Stimulated activated CD4-positive, alpha-beta T cell treated with anti-CD3 and anti-CD28 coated beads, TNF-alpha, amount 100 ng/mL, for 4 hours (primary cell): ENCODE results near the gene MPZL1.

Experiments used
- DNase-seq, 3 experiments: peaks; one replicate each; pipeline ENCODE4 v3.0.0-alpha.2; 2020; ENCODE audit warnings: low read depth in 3 of 3

MPZL1 gene

GRCh38 chr1:167750641-167751040 is 28.9 kb downstream of the MPZL1 start:
- no peak for DNase-seq

GRCh38 chr1:167751676-167752075 is 29.9 kb downstream of the MPZL1 start:
- DNase-seq: no peak

GRCh38 chr1:167752219-167752985 is 30.6 kb downstream of the MPZL1 start:
- DNase-seq: no peak

DNA sequence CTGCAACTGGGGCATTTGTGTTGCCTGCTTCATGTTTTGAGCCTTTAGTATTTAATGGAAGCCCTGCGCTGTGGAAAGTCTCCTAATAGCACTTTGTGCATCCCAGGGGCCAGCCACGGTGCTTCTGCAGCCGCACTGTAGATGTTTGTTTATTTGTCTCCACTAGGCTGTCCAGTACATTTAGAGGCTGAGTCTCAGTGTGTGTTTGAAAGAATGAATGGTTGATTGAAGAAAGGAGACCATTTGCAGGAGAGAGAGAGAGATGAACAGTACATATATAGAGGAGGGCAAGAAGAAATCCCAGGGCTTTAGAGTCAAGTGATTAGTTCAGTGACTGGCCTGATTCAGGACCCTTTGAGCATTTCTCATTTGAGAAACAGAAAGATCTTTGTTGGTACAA is 33.9 kb downstream of the MPZL1 start:
- DNase-seq: no peak

DNA sequence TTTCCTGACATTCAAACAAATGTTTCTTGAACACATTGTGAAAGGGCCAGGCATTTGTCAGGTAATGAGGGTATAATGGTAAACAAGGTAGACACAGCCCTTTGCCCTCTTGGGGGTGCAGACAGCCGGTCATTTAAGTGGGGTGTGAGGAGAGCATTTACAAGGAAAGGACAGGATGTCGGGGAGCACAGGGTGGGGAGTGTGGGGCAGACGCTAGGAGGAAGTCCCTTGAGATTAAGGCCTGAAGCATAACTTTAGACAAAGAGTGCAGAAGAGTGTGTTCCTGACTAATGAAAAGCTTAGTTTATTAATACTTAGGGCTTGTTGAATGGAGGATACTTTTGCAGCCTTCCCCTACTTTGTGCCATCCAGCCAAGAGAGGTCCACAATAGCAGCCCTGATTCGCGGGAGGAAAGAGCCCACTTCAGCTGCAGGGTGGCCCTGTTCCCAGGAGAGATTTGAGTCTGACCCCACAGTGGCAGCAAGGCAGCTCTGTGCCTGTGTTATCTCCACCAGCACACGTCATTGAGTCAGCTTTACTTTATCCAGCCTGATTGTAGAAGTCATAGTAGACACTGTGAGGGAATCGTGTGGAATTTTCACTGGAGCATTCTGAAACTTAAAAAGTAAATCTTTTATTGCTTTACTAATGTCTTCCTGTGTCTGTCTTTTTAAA is 35.1 kb downstream of the MPZL1 start:
- DNase-seq: no peak

GRCh38 chr1:167757433-167758309 is 35.9 kb downstream of the MPZL1 start:
- DNase-seq: no peak

- no peak for DNase-seq
Measured at GRCh38 chr1:167761400-167761799, 39.6 kb downstream of the MPZL1 start.

GRCh38 chr1:167762061-167762746 is 40.4 kb downstream of the MPZL1 start:
- DNase-seq: no peak

DNA sequence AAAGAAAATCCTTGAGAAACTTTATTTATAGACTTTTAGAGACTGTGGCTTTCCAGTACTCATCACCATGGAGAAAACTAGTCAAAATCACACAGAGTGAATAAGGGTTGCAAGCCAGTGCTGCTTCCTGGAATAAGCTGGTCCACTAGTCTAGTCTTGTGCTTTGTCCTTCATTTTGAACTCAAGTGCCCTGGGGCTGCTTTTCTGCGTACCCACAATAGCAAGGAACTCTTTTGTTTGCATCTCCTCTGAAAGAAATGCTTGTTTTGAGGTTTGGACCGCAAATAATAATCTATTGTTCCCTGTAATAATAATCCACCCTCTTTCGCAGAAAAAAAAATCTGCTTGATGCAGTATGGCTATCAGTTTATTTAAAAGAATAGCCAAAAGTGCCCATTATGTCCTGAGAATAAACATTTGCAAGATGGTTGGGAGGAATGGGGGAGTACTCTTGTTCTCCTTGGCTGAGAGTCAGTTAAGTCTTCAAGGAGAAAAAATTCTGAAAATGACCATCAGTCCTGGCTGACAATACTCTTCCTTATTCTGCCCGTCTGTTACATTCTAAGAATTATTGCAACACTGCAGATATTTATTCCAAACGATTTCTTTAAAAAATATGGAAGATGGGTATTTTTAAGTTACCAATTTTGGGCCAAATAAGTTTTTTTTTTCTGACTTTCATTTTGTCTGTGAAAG is 41.9 kb downstream of the MPZL1 start:
- DNase-seq: no peak

DNA sequence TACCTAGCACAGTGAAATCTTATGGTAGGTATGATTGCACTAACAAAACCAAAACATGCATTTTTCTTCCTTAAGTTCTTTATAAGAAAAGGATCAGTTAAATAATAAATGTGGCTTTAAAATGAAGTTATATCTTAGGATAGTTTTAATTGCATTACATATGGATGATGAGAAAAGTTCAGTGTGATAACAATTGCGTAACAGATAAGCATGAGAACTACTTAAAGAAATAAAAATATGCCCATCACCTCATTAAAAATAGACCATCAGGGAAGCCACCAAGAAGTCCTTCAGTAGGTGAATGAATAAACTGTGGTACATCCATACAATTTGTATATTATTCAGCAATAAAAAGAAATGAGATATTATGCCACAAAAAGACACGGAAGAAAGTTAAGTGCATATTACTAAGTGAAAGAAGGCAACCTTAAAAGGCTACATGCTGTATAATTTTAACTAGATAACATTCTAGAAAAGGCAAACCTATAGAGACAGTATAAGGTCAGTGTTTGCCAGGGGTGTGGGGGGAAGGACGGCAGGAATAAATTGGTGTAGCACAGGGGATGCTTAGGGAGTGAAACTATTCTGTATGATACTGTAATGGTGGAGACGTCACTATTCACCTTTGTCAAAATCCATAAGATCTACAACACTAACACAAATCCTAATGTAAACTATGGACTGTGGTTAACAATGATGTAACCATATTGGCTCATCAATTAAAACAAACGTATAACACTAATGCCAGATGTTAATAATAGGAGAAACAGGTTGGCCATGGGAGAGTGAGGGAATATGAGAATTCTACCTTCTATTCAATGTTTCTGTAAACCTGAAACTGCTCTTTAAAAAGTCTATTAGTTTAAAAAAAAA is 42.9 kb downstream of the MPZL1 start:
- no peak for DNase-seq

DNA sequence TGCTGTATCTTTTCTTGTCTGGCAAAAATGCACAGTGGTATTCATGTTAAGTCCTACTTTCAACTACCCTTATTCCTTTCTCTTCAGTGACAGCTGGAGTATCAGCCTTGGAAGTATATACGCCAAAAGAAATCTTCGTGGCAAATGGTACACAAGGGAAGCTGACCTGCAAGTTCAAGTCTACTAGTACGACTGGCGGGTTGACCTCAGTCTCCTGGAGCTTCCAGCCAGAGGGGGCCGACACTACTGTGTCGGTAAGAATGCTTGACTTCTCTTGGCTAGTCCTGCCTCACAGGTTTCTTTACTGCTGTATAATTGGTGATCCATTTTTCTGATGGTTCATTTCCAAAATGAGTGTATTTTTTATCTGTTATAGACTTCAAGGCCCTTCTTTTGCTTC is 43.7 kb downstream of the MPZL1 start:
- DNase-seq: no peak

- no peak for DNase-seq
Measured at GRCh38 chr1:167766538-167766937, 44.8 kb downstream of the MPZL1 start.

- no peak for DNase-seq
Measured at GRCh38 chr1:167767761-167768160, 46.0 kb downstream of the MPZL1 start.

GRCh38 chr1:167770127-167770526 is 48.3 kb downstream of the MPZL1 start:
- DNase-seq: no peak

- DNase-seq: no peak
Measured at GRCh38 chr1:167772436-167772835, 50.7 kb downstream of the MPZL1 start.

DNA sequence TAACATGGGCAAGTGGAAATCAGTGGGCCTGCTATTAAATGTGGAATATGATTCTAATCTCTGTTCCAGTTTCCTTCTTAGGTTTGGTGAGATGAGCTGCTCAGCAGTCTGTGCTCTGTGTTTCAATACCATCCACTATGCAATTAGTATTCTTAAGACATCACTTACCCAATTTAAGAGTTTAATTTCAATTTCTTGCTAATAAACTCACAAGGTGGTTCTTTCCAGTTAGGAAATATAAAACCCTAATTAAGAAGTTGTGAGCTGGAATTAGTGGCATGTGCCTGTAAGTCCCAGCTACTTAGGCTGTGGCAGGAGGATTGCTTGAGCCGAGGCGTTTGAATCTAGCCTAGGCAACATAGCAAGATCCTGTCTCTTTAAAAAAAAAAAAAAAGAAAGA is 51.7 kb downstream of the MPZL1 start:
- DNase-seq: no peak

- DNase-seq: no peak
Measured at GRCh38 chr1:167774710-167775109, 52.9 kb downstream of the MPZL1 start.

- no peak for DNase-seq
Measured at GRCh38 chr1:167775178-167775577, 53.4 kb downstream of the MPZL1 start.

- DNase-seq: no peak
Measured at GRCh38 chr1:167776151-167776550, 54.4 kb downstream of the MPZL1 start.

DNA sequence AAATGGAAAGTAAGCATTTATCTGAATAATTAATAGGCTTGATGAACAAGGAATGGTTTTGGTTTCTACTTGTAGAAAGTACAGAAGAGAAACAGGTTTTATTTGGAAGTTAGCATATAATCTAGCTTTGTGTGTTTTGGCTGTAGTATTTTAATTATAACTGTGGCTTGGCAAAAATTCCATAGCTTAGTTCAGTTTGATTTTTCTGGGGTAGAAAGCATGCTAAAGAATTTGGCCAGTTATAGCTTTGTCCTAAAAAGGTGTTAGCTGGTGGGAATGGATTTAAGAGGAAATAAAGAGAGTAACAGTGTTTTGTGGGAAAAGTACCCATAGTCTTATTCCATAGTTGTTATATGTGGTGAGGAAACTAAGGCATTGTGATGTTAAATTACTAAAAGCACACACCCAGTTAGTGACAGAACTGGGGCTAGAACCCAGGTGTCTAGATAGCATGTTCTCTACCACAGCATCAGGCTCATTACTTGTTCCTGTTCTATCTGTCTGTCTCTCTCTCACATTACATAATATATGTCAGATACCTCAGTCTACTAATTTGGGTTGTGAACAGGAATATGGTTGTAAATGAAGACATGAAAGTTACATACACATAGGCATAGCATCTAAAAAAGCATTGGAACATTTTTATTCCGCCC is 55.0 kb downstream of the MPZL1 start:
- DNase-seq: no peak
